OCI-LY7 (cell line): ENCODE results near the gene WDR35.

Source experiments
- EZH2phosphoT487 ChIP-seq: fragments of 200-600 bp; sonication (generic); IDR thresholded peaks from 2 replicates; pipeline ENCODE4 v1.6.1; 2018; ENCODE audit warnings: low read depth, borderline replicate concordance, mild to moderate bottlenecking, mixed run types, antibody characterized with exemption, low read length, moderate library complexity, mixed read lengths
- TF ChIP-seq, protein P1 (sequence below): fragments of 200-600 bp; sonication (generic); conservative IDR thresholded peaks from 2 replicates; pipeline ENCODE4 v1.5.1; 2014; ENCODE audit warnings: mild to moderate bottlenecking, antibody characterized with exemption, low read length, moderate library complexity, mixed read lengths

DNA sequence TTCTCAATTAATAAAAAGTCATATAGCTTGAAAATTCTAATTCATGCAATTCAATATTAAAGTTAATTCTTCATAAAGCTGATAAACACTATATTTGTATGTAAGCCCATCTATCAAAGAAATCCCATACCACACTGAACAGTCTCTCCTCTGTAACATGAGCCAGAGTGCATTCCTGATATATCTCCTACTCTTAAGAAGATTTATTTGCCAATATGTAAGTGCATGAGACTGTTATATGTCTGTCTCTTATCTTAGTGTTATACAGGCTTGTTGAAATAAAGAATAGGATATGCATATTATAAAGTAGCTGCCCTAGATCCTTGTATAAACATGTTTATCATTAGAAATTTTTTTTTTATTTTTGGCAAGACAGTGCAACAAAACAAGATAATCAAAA, 47.7 kb downstream of the WDR35 start:
- TF ChIP-seq, protein P1, sequence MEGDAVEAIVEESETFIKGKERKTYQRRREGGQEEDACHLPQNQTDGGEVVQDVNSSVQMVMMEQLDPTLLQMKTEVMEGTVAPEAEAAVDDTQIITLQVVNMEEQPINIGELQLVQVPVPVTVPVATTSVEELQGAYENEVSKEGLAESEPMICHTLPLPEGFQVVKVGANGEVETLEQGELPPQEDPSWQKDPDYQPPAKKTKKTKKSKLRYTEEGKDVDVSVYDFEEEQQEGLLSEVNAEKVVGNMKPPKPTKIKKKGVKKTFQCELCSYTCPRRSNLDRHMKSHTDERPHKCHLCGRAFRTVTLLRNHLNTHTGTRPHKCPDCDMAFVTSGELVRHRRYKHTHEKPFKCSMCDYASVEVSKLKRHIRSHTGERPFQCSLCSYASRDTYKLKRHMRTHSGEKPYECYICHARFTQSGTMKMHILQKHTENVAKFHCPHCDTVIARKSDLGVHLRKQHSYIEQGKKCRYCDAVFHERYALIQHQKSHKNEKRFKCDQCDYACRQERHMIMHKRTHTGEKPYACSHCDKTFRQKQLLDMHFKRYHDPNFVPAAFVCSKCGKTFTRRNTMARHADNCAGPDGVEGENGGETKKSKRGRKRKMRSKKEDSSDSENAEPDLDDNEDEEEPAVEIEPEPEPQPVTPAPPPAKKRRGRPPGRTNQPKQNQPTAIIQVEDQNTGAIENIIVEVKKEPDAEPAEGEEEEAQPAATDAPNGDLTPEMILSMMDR = no peak
- TF ChIP-seq EZH2phosphoT487 = no peak
